HEK293T (cell line): ENCODE measurements around the gene ARF1.

ENCODE experiments used
- CTCF ChIA-PET: fragments of 350-600 bp; formaldehyde crosslinking; extraction: SDS; loops from one replicate; lab custom pipeline; 2021; ENCODE audit warnings: antibody characterized with exemption, inconsistent platforms; lab: Yijun Ruan, JAX
- POLR2A ChIA-PET: fragments of 350-600 bp; formaldehyde crosslinking; extraction: SDS; loops from one replicate; lab custom pipeline; 2020; ENCODE audit warnings: antibody characterized with exemption, inconsistent platforms; lab: Yijun Ruan, JAX
- DNase-seq: peaks from one replicate; pipeline ENCODE4 v3.0.0; 2012; ENCODE audit warnings: mixed read lengths; ENCODE audit errors: extremely low spot score
- ARNT ChIP-seq: fragments of 450-650 bp; IDR thresholded peaks from 2 replicates; pipeline ENCODE4 v1.6.1; 2017; ENCODE audit warnings: mild to moderate bottlenecking
- BHLHE40 ChIP-seq: fragments of 450-650 bp; IDR thresholded peaks from 2 replicates; pipeline ENCODE4 v1.6.1; 2016; ENCODE audit warnings: mild to moderate bottlenecking, moderate library complexity, borderline replicate concordance
- CTBP1 ChIP-seq: fragments of 450-650 bp; IDR thresholded peaks from 2 replicates; pipeline ENCODE4 v1.6.1; 2016; ENCODE audit warnings: borderline replicate concordance
- ELF4 ChIP-seq: fragments of 450-650 bp; IDR thresholded peaks from 2 replicates; pipeline ENCODE4 v1.6.1; 2017; ENCODE audit warnings: antibody characterized with exemption
- FOXA1 ChIP-seq: fragments of 450-650 bp; IDR thresholded peaks from 2 replicates; pipeline ENCODE4 v1.6.1; 2016; ENCODE audit warnings: mild to moderate bottlenecking
- FOXK2 ChIP-seq: fragments of 450-650 bp; IDR thresholded peaks from 2 replicates; pipeline ENCODE4 v1.6.1; 2016; ENCODE audit warnings: mild to moderate bottlenecking
- FOXM1 ChIP-seq: fragments of 450-650 bp; IDR thresholded peaks from 2 replicates; pipeline ENCODE4 v1.6.1; 2017; ENCODE audit warnings: mild to moderate bottlenecking, borderline replicate concordance
- HDGF ChIP-seq: fragments of 450-650 bp; IDR thresholded peaks from 2 replicates; pipeline ENCODE4 v1.6.1; 2017; ENCODE audit warnings: antibody characterized with exemption, borderline replicate concordance
- L3MBTL2 ChIP-seq: fragments of 450-650 bp; conservative IDR thresholded peaks from 2 replicates; pipeline ENCODE4 v1.6.1; 2016; ENCODE audit warnings: mild to moderate bottlenecking
- LEF1 ChIP-seq: fragments of 450-650 bp; IDR thresholded peaks from 2 replicates; pipeline ENCODE4 v1.6.1; 2017; ENCODE audit warnings: mild to moderate bottlenecking, borderline replicate concordance
- NFRKB ChIP-seq: fragments of 450-650 bp; IDR thresholded peaks from 2 replicates; pipeline ENCODE4 v1.6.1; 2016; ENCODE audit warnings: mild to moderate bottlenecking, moderate library complexity
- SP1 ChIP-seq: fragments of 450-650 bp; IDR thresholded peaks from 2 replicates; pipeline ENCODE4 v1.6.1; 2017
- SUZ12 ChIP-seq: fragments of 450-650 bp; IDR thresholded peaks from 2 replicates; pipeline ENCODE4 v1.6.1; 2016; ENCODE audit warnings: mild to moderate bottlenecking
- TARDBP ChIP-seq: fragments of 450-650 bp; IDR thresholded peaks from 2 replicates; pipeline ENCODE4 v1.6.1; 2016
- ZNF384 ChIP-seq: fragments of 450-650 bp; IDR thresholded peaks from 2 replicates; pipeline ENCODE4 v1.6.1; 2016
- TF ChIP-seq, protein P1 (sequence below): fragments of 450-650 bp; IDR thresholded peaks from 2 replicates; pipeline ENCODE4 v1.6.1; 2016

The ARF1 gene

DNA sequence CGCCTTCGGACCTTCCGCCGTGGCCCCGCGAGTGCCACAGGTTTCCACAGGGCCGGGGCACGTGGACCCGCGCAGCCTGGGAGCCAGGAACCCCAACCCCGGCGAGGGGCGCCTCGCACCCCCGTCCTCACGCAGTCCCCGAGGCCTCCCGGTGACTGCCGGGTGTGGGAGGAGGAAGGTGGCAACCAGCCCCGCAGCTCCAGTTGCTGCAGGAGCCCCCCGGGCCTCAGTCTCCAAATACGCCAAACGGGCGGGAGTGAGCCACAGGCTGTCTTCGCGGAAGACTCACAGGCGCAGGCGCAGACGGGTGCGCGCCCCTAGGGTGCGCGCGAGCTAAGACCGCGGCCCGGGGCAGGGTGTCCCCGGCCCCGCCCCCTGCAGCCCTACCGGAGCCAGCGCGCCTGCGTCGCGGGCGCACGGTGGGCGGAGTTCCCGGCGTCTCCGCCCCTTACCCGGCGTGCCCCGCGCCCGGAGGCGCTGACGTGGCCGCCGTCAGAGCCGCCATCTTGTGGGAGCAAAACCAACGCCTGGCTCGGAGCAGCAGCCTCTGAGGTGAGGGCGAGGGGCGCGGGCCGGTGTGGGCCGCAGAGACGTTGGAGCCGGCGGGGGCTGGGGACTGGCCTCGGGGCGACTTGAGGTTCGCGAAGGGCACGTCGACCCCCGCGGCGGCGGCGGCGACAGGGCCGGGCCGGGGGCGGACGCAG is at the start of gene ARF1:
Gene ARF1, plus strand, starts transcription at position 495 of the 704 bp plus-strand sequence. CDS start 14,407 bp downstream, outside the sequence.
- CTCF ChIA-PET = no interaction called here
- TF ChIP-seq FOXA1 (no peak), LEF1 (peak; percentile 75; the same call in 1 of the 2 replicates), L3MBTL2 (peak; percentile 97), FOXK2 (no peak), FOXM1 (0 out of 2 replicates have a peak, but pooled peaks have one; percentile 36), ARNT (peak; percentile 72; the same call in 1 of the 2 replicates), SP1 (no peak)
- POLR2A ChIA-PET = interaction anchor here (0.5 to 2.9 kb wide), 19 partner anchors 9 to 404 kb away, joined by 3 to 23 read pairs (median 4); partner anchors contain the start of gene RNF187

DNA sequence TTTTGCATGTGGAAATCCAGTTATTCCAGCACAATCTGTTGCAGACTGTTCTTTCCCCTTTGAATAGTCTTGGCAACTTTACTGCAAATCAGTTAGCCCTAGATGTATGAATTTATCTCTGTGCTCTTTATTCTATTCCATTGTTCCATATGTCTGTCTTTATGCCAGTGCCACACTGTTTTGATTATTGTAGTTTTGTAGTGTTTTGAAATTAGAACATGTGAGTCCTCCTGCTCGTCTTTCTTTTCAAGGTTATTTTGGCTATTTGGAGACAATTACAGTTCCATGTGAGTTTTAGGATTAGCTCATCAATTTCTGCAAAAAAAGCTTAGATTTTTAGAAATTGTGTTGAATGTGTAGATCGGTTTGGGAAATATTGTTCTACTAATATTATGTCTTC is 49.1 kb upstream of the ARF1 start:
- ChIA-PET POLR2A (no interaction called here), CTCF (no interaction called here)
- no peak for TF ChIP-seq SUZ12
- TF ChIP-seq, protein P1, sequence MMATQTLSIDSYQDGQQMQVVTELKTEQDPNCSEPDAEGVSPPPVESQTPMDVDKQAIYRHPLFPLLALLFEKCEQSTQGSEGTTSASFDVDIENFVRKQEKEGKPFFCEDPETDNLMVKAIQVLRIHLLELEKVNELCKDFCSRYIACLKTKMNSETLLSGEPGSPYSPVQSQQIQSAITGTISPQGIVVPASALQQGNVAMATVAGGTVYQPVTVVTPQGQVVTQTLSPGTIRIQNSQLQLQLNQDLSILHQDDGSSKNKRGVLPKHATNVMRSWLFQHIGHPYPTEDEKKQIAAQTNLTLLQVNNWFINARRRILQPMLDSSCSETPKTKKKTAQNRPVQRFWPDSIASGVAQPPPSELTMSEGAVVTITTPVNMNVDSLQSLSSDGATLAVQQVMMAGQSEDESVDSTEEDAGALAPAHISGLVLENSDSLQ = no peak
- no peak for TF ChIP-seq FOXA1
- TF ChIP-seq LEF1 = no peak
- TF ChIP-seq L3MBTL2 = no peak
- no peak for TF ChIP-seq SP1
- TF ChIP-seq ELF4 = no peak
- TF ChIP-seq FOXM1 = no peak
- no peak for TF ChIP-seq BHLHE40
- no peak for TF ChIP-seq NFRKB
- no peak for TF ChIP-seq ZNF384
- TF ChIP-seq HDGF = no peak
- TF ChIP-seq ARNT = no peak
- no peak for TF ChIP-seq CTBP1
- TF ChIP-seq TARDBP = no peak
- no peak for TF ChIP-seq FOXK2
- DNase-seq = no peak

More for the DNA sequence above, at the start of gene ARF1:
- peak; percentile 100 for DNase-seq

DNA sequence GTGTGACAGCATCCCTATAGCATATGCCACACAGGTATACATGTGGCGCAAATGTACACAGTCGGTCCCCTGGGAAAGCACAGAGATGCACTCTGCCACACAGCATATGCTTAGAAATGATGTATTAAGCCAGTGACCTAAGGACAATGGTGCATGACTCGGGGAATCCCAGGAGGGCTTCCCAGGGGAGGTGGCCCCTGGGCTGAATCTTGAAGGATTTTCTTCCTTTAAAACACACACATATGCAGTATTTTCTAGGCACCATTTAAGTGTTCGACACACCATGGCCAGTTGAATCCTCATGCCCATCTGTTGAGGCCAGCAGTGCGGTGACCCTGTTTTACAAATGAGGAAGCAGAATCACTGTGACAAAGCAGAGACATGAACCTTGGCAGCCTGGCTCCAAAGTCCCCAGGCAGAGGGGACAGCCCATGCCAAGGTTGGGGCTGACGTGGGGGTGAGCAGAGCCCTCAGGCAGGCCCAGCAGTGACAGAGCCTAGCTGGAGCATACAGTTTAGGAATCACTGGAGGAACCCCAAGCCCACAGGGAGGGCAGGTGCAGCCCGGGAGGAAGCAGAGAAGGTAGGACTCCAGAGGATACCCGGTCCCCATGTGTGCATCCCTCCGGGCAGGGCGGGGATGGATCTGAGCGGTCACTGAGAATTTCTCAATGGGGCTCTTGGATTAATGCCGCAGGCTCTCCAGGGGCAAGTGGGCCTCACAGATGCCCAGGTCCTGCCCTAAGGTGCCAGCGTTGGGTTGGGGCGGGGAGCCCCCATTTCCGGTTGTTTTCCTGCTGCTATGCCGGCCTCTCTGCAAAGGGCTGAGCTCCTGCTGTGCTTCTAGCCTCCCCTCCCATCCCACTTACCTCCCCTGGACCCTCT is 47.3 kb upstream of the ARF1 start:
- POLR2A ChIA-PET = no interaction called here
- TF ChIP-seq FOXK2 (no peak), TARDBP (no peak), FOXA1 (no peak), L3MBTL2 (no peak), FOXM1 (no peak), CTBP1 (no peak), BHLHE40 (no peak), ARNT (no peak), SUZ12 (no peak), ZNF384 (no peak), HDGF (no peak)
- peak; percentile 5 for DNase-seq
- CTCF ChIA-PET = interaction anchor here (0.6 kb wide), 1 partner anchor 554 kb away, joined by 3 read pairs; no protein-coding TSS in a partner anchor

DNA sequence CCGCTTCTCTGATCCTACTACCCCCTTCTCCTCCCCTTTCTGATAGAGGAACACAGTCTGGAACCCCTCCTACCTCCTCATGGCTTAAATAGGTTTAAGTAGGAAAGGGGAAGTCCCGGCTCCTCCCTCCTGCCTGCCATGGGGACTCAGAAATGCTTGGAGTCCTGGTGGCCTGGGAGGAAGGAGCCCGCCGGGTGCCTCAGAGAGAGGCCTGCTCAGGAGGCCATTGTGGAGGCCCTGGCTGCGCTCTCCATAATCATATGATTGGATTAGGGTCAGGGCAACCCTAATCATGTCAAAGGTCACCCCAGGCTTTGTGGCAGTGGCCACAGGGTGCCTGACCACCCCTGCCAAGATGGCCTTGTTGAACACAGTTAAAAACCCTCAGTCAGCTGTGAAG is 46.7 kb upstream of the ARF1 start:
- CTCF ChIA-PET = interaction anchor here (1.2 kb wide), 1 partner anchor 36 kb away, joined by 3 read pairs; no protein-coding TSS in a partner anchor
- TF ChIP-seq TARDBP (no peak), ZNF384 (no peak), LEF1 (no peak), SUZ12 (no peak), NFRKB (no peak), HDGF (no peak), SP1 (no peak), FOXM1 (no peak), L3MBTL2 (no peak), ARNT (no peak), CTBP1 (no peak), BHLHE40 (no peak), ELF4 (no peak), FOXA1 (no peak), FOXK2 (no peak)
- TF ChIP-seq, protein P1 = no peak
- POLR2A ChIA-PET = no interaction called here
- DNase-seq = peak; percentile 5

DNA sequence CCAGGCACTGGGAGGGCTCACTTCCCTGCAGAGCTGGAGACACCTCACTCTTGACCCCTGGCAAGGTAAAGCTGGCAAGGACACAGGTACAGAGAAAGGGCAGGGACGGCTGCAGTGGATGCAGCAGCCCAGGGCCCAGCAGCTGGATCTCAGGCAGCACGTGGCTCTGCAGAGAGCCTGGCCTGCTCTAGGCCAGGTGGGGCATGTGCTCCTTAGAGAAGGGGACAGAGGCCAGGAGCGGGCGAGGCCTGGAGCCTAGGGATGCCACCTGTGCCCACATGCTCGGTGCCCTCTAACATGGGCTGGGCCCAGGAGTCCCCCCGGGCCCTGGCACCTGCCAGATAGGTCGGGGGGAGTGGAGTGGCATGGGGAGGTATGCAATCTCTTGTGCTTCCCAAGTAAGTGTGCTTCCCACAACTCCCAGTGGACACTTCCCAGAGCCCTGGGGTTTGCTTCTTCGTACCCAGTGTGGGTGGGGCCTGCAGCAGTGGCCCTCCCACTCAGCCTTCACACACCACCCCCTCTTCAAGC is 45.7 kb upstream of the ARF1 start:
- TF ChIP-seq SUZ12 (no peak), BHLHE40 (no peak), LEF1 (no peak), ZNF384 (no peak), ARNT (no peak), FOXA1 (no peak), NFRKB (no peak)
- ChIA-PET POLR2A (no interaction called here), CTCF (interaction anchor here (1.2 kb wide), 1 partner anchor 37 kb away, joined by 3 read pairs; no protein-coding TSS in a partner anchor)
- DNase-seq = peak; percentile 5
